H1 (cell line): Measurements from ENCODE around the gene ADGRF5. TPM values are rescaled to one million over a fixed set of nuclear protein-coding genes. Genes with fewer than 3 reads are reported as not detected.

Source experiments
- ATF3 ChIP-seq: IDR thresholded peaks from 2 replicates; pipeline ENCODE4 v1.6.1; 2011; ENCODE audit warnings: low read depth, mild to moderate bottlenecking, low read length; ENCODE audit not compliant: insufficient read depth
- NRF1 ChIP-seq: IDR thresholded peaks from 2 replicates; pipeline ENCODE4 v1.6.1; 2011; ENCODE audit warnings: mild to moderate bottlenecking, low read depth, low read length, improper control_type of control experiment
- SIN3A ChIP-seq, 2 experiments: IDR thresholded peaks in 1 of 2; conservative IDR thresholded peaks in 1 of 2; 2 replicates each; pipeline ENCODE4 v1.6.1; 2011 to 2012; ENCODE audit warnings: low read length in 2 of 2, improper control_type of control experiment in 1 of 2, low read depth in 1 of 2, mild to moderate bottlenecking in 1 of 2
- YY1 ChIP-seq: IDR thresholded peaks from 2 replicates; pipeline ENCODE4 v1.6.1; 2011; ENCODE audit warnings: low read depth, mild to moderate bottlenecking, low read length
- ZNF274 ChIP-seq: IDR thresholded peaks from 2 replicates; pipeline ENCODE4 v1.7.0; 2012; ENCODE audit warnings: low read length, borderline replicate concordance; ENCODE audit errors: extremely low read depth
- polyA plus RNA-seq, 7 experiments: library from polyadenylated mRNA; depleted of rRNA in 3 of 7; stranded (reverse) in 5 of 7; unstranded in 2 of 7; fragments of >200 nt in 5 of 7; fragments of 200-250 nt in 2 of 7; gene quantifications; 1 replicate in 5 of 7; 2 replicates in 1 of 7; 4 replicates in 1 of 7; pipeline versions ENCODE4 v1.2.1 to v1.2.3, GENCODE V29; 2011 to 2013; ENCODE audit warnings: missing spikeins in 2 of 7, mixed read lengths in 2 of 7
- total RNA-seq: library from RNA; stranded (reverse); fragmentation: NEBNext Ultra II Directional; extraction: Animal tissue kit (Norgen Biotek cat#: 25700); gene quantifications from 2 replicates; pipeline ENCODE4 v1.2.1, GENCODE V29; 2021
- TF ChIP-seq, protein P1 (sequence below): fragments of 300-600 bp; sonication (generic); IDR thresholded peaks from 2 replicates; pipeline ENCODE4 v1.7.1; 2012; ENCODE audit warnings: low read length, moderate library complexity, mild to moderate bottlenecking, inconsistent platforms; ENCODE audit not compliant: insufficient replicate concordance

The ADGRF5 gene
- total and polyA plus RNA-seq, 2 of the 8 experiments (the other 6 are each of a cell fraction or from before 2014, with no cell fraction given), result 0.06 TPM; not detected in 1

- no peak for TF ChIP-seq ZNF274
- TF ChIP-seq YY1, result no peak
- no peak for TF ChIP-seq SIN3A (conservative IDR thresholded peaks at IDR 0.05 in 1 of 2, IDR thresholded peaks at IDR 0.05 in 1 of 2; ENCODE audit: low read depth in 1 of 2, low read length in 2 of 2)
- TF ChIP-seq, protein P1, sequence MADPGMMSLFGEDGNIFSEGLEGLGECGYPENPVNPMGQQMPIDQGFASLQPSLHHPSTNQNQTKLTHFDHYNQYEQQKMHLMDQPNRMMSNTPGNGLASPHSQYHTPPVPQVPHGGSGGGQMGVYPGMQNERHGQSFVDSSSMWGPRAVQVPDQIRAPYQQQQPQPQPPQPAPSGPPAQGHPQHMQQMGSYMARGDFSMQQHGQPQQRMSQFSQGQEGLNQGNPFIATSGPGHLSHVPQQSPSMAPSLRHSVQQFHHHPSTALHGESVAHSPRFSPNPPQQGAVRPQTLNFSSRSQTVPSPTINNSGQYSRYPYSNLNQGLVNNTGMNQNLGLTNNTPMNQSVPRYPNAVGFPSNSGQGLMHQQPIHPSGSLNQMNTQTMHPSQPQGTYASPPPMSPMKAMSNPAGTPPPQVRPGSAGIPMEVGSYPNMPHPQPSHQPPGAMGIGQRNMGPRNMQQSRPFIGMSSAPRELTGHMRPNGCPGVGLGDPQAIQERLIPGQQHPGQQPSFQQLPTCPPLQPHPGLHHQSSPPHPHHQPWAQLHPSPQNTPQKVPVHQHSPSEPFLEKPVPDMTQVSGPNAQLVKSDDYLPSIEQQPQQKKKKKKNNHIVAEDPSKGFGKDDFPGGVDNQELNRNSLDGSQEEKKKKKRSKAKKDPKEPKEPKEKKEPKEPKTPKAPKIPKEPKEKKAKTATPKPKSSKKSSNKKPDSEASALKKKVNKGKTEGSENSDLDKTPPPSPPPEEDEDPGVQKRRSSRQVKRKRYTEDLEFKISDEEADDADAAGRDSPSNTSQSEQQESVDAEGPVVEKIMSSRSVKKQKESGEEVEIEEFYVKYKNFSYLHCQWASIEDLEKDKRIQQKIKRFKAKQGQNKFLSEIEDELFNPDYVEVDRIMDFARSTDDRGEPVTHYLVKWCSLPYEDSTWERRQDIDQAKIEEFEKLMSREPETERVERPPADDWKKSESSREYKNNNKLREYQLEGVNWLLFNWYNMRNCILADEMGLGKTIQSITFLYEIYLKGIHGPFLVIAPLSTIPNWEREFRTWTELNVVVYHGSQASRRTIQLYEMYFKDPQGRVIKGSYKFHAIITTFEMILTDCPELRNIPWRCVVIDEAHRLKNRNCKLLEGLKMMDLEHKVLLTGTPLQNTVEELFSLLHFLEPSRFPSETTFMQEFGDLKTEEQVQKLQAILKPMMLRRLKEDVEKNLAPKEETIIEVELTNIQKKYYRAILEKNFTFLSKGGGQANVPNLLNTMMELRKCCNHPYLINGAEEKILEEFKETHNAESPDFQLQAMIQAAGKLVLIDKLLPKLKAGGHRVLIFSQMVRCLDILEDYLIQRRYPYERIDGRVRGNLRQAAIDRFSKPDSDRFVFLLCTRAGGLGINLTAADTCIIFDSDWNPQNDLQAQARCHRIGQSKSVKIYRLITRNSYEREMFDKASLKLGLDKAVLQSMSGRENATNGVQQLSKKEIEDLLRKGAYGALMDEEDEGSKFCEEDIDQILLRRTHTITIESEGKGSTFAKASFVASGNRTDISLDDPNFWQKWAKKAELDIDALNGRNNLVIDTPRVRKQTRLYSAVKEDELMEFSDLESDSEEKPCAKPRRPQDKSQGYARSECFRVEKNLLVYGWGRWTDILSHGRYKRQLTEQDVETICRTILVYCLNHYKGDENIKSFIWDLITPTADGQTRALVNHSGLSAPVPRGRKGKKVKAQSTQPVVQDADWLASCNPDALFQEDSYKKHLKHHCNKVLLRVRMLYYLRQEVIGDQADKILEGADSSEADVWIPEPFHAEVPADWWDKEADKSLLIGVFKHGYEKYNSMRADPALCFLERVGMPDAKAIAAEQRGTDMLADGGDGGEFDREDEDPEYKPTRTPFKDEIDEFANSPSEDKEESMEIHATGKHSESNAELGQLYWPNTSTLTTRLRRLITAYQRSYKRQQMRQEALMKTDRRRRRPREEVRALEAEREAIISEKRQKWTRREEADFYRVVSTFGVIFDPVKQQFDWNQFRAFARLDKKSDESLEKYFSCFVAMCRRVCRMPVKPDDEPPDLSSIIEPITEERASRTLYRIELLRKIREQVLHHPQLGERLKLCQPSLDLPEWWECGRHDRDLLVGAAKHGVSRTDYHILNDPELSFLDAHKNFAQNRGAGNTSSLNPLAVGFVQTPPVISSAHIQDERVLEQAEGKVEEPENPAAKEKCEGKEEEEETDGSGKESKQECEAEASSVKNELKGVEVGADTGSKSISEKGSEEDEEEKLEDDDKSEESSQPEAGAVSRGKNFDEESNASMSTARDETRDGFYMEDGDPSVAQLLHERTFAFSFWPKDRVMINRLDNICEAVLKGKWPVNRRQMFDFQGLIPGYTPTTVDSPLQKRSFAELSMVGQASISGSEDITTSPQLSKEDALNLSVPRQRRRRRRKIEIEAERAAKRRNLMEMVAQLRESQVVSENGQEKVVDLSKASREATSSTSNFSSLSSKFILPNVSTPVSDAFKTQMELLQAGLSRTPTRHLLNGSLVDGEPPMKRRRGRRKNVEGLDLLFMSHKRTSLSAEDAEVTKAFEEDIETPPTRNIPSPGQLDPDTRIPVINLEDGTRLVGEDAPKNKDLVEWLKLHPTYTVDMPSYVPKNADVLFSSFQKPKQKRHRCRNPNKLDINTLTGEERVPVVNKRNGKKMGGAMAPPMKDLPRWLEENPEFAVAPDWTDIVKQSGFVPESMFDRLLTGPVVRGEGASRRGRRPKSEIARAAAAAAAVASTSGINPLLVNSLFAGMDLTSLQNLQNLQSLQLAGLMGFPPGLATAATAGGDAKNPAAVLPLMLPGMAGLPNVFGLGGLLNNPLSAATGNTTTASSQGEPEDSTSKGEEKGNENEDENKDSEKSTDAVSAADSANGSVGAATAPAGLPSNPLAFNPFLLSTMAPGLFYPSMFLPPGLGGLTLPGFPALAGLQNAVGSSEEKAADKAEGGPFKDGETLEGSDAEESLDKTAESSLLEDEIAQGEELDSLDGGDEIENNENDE, result no peak
- TF ChIP-seq ATF3, result no peak
- TF ChIP-seq NRF1, result no peak
These were observed 4.7 kb downstream of the ADGRF5 start (continued) for GRCh38 chr6:46917002-46917545.
